ENCODE results near the gene WDR3. TPM values are rescaled to one million over a fixed set of nuclear protein-coding genes. Genes with fewer than 3 reads are reported as not detected.

WDR3 gene
- polyA plus RNA-seq, 1 donor from 2014 or later: 20.6 TPM

GRCh38 chr1:117952386-117952785 lies 22.8 kb downstream of the WDR3 start:
- no peaks in the 10 kb centered on the region for H3K9me3 ChIP-seq (ENCODE audit: low read length)
- peaks cover 16% of the 10 kb centered on the region for H3K36me3 ChIP-seq (ENCODE audit: insufficient read depth, low read length)
- H3K9me2 ChIP-seq (ENCODE audit: insufficient read depth, low read length): no peaks in the 10 kb centered on the region
- no peak overlapping the region for H3K27ac ChIP-seq (ENCODE audit: low read length)
- H4K20me1 ChIP-seq (ENCODE audit: insufficient read depth): no peaks in the 10 kb centered on the region
- H3F3A ChIP-seq (ENCODE audit: insufficient read depth, low read length, poor library complexity, severe bottlenecking): no peaks in the 10 kb centered on the region
- no peak overlapping the region for H3K4me2 ChIP-seq (ENCODE audit: low read length)
- H3K27me3 ChIP-seq (ENCODE audit: insufficient read depth, low read depth, low read length): no peaks in the 10 kb centered on the region
- H3K79me2 ChIP-seq (replicated peaks; ENCODE audit: insufficient read depth, low read length): no peaks in the 10 kb centered on the region
- no peak overlapping the region for H3K4me3 ChIP-seq (ENCODE audit: low read length)
- TF ChIP-seq, protein P1, sequence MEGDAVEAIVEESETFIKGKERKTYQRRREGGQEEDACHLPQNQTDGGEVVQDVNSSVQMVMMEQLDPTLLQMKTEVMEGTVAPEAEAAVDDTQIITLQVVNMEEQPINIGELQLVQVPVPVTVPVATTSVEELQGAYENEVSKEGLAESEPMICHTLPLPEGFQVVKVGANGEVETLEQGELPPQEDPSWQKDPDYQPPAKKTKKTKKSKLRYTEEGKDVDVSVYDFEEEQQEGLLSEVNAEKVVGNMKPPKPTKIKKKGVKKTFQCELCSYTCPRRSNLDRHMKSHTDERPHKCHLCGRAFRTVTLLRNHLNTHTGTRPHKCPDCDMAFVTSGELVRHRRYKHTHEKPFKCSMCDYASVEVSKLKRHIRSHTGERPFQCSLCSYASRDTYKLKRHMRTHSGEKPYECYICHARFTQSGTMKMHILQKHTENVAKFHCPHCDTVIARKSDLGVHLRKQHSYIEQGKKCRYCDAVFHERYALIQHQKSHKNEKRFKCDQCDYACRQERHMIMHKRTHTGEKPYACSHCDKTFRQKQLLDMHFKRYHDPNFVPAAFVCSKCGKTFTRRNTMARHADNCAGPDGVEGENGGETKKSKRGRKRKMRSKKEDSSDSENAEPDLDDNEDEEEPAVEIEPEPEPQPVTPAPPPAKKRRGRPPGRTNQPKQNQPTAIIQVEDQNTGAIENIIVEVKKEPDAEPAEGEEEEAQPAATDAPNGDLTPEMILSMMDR (IDR thresholded peaks at IDR 0.05; ENCODE audit: poor library complexity, severe bottlenecking): no peak
- TF ChIP-seq SMC3 (conservative IDR thresholded peaks at IDR 0.05; ENCODE audit: poor library complexity) (no peak), EZH2 (IDR thresholded peaks at IDR 0.05; ENCODE audit: borderline replicate concordance, insufficient read depth, low read length, poor library complexity, severe bottlenecking) (no peak), EP300 (conservative IDR thresholded peaks at IDR 0.05; ENCODE audit: poor library complexity, severe bottlenecking) (no peak), RAD21 (conservative IDR thresholded peaks at IDR 0.05) (no peak), MXI1 (conservative IDR thresholded peaks at IDR 0.05; ENCODE audit: poor library complexity, severe bottlenecking) (no peak), TAF1 (IDR thresholded peaks at IDR 0.05; ENCODE audit: low read depth) (no peak), POLR2AphosphoS5 (IDR thresholded peaks at IDR 0.05) (no peak)
- TF ChIP-seq, protein P2, sequence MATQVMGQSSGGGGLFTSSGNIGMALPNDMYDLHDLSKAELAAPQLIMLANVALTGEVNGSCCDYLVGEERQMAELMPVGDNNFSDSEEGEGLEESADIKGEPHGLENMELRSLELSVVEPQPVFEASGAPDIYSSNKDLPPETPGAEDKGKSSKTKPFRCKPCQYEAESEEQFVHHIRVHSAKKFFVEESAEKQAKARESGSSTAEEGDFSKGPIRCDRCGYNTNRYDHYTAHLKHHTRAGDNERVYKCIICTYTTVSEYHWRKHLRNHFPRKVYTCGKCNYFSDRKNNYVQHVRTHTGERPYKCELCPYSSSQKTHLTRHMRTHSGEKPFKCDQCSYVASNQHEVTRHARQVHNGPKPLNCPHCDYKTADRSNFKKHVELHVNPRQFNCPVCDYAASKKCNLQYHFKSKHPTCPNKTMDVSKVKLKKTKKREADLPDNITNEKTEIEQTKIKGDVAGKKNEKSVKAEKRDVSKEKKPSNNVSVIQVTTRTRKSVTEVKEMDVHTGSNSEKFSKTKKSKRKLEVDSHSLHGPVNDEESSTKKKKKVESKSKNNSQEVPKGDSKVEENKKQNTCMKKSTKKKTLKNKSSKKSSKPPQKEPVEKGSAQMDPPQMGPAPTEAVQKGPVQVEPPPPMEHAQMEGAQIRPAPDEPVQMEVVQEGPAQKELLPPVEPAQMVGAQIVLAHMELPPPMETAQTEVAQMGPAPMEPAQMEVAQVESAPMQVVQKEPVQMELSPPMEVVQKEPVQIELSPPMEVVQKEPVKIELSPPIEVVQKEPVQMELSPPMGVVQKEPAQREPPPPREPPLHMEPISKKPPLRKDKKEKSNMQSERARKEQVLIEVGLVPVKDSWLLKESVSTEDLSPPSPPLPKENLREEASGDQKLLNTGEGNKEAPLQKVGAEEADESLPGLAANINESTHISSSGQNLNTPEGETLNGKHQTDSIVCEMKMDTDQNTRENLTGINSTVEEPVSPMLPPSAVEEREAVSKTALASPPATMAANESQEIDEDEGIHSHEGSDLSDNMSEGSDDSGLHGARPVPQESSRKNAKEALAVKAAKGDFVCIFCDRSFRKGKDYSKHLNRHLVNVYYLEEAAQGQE (IDR thresholded peaks at IDR 0.05; ENCODE audit: borderline replicate concordance): no peak
- H3K9ac ChIP-seq (ENCODE audit: low read length): no peak overlapping the region
- no peak overlapping the region for H2AFZ ChIP-seq (ENCODE audit: low read depth, low read length)

- Histone ChIP-seq H3K79me2 (replicated peaks; ENCODE audit: insufficient read depth, low read length) (no peaks in the 10 kb centered on the region), H4K20me1 (ENCODE audit: insufficient read depth) (no peaks in the 10 kb centered on the region), H3F3A (ENCODE audit: insufficient read depth, low read length, poor library complexity, severe bottlenecking) (no peaks in the 10 kb centered on the region), H3K36me3 (ENCODE audit: insufficient read depth, low read length) (peaks cover 7% of the 10 kb centered on the region), H3K9me3 (ENCODE audit: low read length) (no peaks in the 10 kb centered on the region), H3K9me2 (ENCODE audit: insufficient read depth, low read length) (no peaks in the 10 kb centered on the region), H3K9ac (ENCODE audit: low read length) (no peak overlapping the region), H3K4me3 (ENCODE audit: low read length) (no peak overlapping the region), H2AFZ (ENCODE audit: low read depth, low read length) (no peak overlapping the region), H3K27ac (ENCODE audit: low read length) (no peak overlapping the region), H3K4me2 (ENCODE audit: low read length) (no peak overlapping the region), H3K27me3 (ENCODE audit: insufficient read depth, low read depth, low read length) (no peaks in the 10 kb centered on the region)
- TF ChIP-seq TAF1 (IDR thresholded peaks at IDR 0.05; ENCODE audit: low read depth) (no peak), RAD21 (conservative IDR thresholded peaks at IDR 0.05) (no peak), POLR2AphosphoS5 (IDR thresholded peaks at IDR 0.05) (no peak), MXI1 (conservative IDR thresholded peaks at IDR 0.05; ENCODE audit: poor library complexity, severe bottlenecking) (no peak), EP300 (conservative IDR thresholded peaks at IDR 0.05; ENCODE audit: poor library complexity, severe bottlenecking) (no peak), SMC3 (conservative IDR thresholded peaks at IDR 0.05; ENCODE audit: poor library complexity) (no peak), EZH2 (IDR thresholded peaks at IDR 0.05; ENCODE audit: borderline replicate concordance, insufficient read depth, low read length, poor library complexity, severe bottlenecking) (no peak)
- TF ChIP-seq, protein P1 (IDR thresholded peaks at IDR 0.05; ENCODE audit: poor library complexity, severe bottlenecking): no peak
- TF ChIP-seq, protein P2 (IDR thresholded peaks at IDR 0.05; ENCODE audit: borderline replicate concordance): no peak
Observed at GRCh38 chr1:117959364-117959763, 29.8 kb downstream of the WDR3 start.

Measured in neural cell (in vitro differentiated cells).